Nephron (organoid): ENCODE data around the gene PBX1.

ENCODE experiments used
- H3K27ac Mint-ChIP-seq, 3 experiments: 2 replicates each; pipeline ENCODE4 v1.8.0; 2020; ENCODE audit warnings: mixed read lengths in 3 of 3, mild to moderate bottlenecking in 2 of 3, moderate library complexity in 1 of 3
- H3K27me3 Mint-ChIP-seq: 2 replicates; pipeline ENCODE4 v1.8.0; 2021; ENCODE audit warnings: low read depth, mild to moderate bottlenecking, moderate library complexity, mixed read lengths
- H3K36me3 Mint-ChIP-seq: 2 replicates; pipeline ENCODE4 v1.8.0; 2020; ENCODE audit warnings: low read depth, mixed read lengths
- H3K4me1 Mint-ChIP-seq: 2 replicates; pipeline ENCODE4 v1.8.0; 2020; ENCODE audit warnings: mixed read lengths
- H3K4me3 Mint-ChIP-seq, 3 experiments: 2 replicates each; pipeline ENCODE4 v1.8.0; 2020; ENCODE audit warnings: mild to moderate bottlenecking in 3 of 3, mixed read lengths in 3 of 3, moderate library complexity in 2 of 3
- H3K9me3 Mint-ChIP-seq: 2 replicates; pipeline ENCODE4 v1.8.0; 2020; ENCODE audit warnings: mixed read lengths
- TF ChIP-seq, protein P1 (sequence below), 3 experiments: fragments of 200-600 bp; sonication (generic); IDR thresholded peaks; one replicate each; pipeline ENCODE4 v1.5.0; 2021; ENCODE audit warnings: antibody characterized with exemption in 3 of 3; ENCODE audit not compliant: unreplicated experiment in 3 of 3

The PBX1 gene

DNA sequence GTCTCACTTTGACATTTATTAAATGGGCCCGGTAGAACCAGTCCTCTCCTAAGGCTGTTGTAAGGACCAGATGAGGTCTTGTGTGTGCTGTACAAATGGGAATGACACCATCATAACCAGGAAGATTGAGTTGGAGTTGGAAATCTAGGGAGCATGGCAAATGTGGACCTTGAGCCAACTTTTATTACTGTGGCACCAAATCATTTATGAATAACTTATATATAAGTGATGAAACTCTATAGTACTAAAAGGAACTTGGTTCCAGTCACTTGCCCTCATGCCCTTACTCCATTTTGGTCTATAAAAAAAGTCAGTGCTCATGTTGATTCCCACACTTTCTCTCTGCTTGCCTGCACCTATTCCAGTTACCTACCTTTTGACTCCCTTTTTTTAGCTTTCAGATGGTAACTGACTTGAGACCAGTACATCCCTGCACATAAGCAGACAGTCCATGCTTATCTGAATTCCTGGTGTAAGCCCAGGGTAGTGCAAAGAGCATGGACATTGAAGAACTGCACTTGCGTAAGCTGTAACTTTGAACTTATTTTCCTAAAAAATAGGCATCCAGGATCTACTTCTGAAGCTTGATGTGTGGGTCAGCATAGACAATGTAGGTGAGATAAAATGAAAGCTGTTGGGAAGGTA lies 210.6 kb downstream of the PBX1 start:
- peak overlapping the region; percentile 93 to 98 (median 96) for H3K27ac Mint-ChIP-seq
- no peak overlapping the region for H3K4me3 Mint-ChIP-seq
- H3K27me3 Mint-ChIP-seq: no peaks in the 10 kb centered on the region
- no peaks in the 10 kb centered on the region for H3K9me3 Mint-ChIP-seq
- peaks cover 82% of the 10 kb centered on the region for H3K4me1 Mint-ChIP-seq
- peaks cover 27% of the 10 kb centered on the region for H3K36me3 Mint-ChIP-seq
- TF ChIP-seq, protein P1, sequence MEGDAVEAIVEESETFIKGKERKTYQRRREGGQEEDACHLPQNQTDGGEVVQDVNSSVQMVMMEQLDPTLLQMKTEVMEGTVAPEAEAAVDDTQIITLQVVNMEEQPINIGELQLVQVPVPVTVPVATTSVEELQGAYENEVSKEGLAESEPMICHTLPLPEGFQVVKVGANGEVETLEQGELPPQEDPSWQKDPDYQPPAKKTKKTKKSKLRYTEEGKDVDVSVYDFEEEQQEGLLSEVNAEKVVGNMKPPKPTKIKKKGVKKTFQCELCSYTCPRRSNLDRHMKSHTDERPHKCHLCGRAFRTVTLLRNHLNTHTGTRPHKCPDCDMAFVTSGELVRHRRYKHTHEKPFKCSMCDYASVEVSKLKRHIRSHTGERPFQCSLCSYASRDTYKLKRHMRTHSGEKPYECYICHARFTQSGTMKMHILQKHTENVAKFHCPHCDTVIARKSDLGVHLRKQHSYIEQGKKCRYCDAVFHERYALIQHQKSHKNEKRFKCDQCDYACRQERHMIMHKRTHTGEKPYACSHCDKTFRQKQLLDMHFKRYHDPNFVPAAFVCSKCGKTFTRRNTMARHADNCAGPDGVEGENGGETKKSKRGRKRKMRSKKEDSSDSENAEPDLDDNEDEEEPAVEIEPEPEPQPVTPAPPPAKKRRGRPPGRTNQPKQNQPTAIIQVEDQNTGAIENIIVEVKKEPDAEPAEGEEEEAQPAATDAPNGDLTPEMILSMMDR (IDR thresholded peaks at IDR 0.05; ENCODE audit: unreplicated experiment in 3 of 3): no peak

DNA sequence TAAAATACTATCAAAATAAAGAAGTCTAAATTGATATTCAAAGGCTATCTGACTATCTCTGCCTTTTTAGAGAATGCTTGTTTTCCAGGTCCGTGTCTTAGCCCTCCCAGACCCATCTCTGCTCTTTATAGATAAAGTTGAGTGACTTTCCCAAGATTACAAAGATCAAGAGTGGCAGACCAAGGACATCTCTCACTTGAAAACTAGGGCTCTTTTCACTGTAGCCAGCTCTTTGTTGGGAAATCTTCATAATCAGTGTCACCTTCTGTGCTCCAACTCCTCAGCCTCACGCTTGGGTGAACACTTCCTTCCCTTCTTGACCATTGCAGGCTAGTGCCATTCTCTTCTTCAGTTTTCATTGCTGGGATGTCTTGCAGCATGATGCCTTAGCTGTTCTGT lies 211.1 kb downstream of the PBX1 start:
- Mint-ChIP-seq H3K9me3 (no peaks in the 10 kb centered on the region), H3K36me3 (peaks cover 27% of the 10 kb centered on the region), H3K27me3 (no peaks in the 10 kb centered on the region), H3K4me3 (no peak overlapping the region), H3K4me1 (peaks cover 82% of the 10 kb centered on the region), H3K27ac (peak overlapping the region; percentile 93 to 98 (median 96))
- TF ChIP-seq, protein P1 (IDR thresholded peaks at IDR 0.05; ENCODE audit: unreplicated experiment in 3 of 3): no peak

DNA sequence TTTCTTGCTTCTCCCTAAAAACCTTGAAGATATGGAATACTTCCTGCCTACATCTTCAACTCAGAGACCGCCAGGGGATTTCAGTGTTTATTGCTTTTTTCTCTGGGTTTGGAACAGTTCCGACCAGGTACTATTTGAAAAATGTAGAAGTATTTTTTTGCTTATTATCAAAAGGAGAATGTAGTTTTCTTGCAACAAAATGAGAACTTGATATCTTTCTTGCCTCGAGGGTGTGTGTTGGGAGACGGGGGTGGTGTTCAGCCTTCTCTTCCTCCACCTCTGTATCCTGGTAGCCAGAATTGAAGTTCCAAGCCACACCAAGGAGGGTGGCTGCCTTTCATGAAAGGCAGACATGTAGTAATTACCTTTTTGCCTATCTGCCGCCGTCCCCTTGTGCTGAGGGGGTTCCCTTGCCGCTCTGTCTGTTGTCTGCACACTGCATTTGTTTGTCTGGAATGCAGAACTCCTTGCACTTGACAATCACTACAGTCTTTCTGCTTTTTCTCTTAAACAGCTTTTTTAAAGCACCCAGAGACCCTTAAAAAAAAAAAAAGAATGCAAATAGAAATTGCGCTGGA lies 212.1 kb downstream of the PBX1 start:
- H3K27me3 Mint-ChIP-seq: no peaks in the 10 kb centered on the region
- H3K36me3 Mint-ChIP-seq: peaks cover 24% of the 10 kb centered on the region
- peak overlapping the region; percentile 93 to 98 (median 96) for H3K27ac Mint-ChIP-seq
- no peaks in the 10 kb centered on the region for H3K9me3 Mint-ChIP-seq
- peaks cover 84% of the 10 kb centered on the region for H3K4me1 Mint-ChIP-seq
- peak overlapping the region; percentile 11 to 54 (median 21) for H3K4me3 Mint-ChIP-seq
- TF ChIP-seq, protein P1 (IDR thresholded peaks at IDR 0.05; ENCODE audit: unreplicated experiment in 3 of 3): no peak

DNA sequence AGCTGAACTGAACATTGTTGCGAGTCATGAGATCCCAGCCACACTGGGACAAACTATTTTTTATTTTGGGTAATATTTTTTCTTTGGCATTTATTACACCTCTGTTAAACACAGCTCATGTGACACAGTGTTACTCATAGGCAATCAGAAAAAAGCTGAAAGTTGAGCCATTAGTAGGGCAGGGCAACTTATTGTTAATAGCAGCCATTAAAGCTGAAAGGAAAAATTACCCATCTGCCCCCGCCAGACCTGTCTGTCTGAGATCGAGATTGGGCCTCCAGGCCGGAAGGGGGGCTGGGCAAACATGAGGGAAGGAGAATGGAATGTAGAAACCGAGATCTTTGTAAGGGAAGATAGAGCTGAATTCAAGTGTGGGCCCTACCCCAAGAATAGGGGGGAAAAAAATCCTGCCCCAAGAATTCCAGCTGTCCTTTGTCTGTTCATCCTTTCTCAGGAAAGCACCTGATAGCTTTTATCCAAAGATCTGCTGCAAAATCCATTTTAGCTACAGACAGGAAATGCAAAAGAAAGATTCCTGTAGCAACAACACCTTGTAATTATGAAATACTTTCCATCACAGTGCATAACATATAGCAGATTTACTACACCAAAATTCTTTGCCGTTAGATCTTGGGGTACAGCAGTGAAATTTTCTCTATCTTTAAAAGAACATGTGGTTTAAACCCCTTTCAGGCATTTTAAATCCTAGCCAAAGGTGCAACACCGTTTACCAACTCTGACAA lies 212.8 kb downstream of the PBX1 start:
- Mint-ChIP-seq H3K27ac (peak overlapping the region; percentile 93 to 98 (median 96)), H3K9me3 (no peaks in the 10 kb centered on the region), H3K4me3 (peak overlapping the region; percentile 11 to 54 (median 21)), H3K36me3 (peaks cover 22% of the 10 kb centered on the region), H3K27me3 (no peaks in the 10 kb centered on the region), H3K4me1 (peaks cover 88% of the 10 kb centered on the region)
- TF ChIP-seq, protein P1 (IDR thresholded peaks at IDR 0.05; ENCODE audit: unreplicated experiment in 3 of 3): no peak

DNA sequence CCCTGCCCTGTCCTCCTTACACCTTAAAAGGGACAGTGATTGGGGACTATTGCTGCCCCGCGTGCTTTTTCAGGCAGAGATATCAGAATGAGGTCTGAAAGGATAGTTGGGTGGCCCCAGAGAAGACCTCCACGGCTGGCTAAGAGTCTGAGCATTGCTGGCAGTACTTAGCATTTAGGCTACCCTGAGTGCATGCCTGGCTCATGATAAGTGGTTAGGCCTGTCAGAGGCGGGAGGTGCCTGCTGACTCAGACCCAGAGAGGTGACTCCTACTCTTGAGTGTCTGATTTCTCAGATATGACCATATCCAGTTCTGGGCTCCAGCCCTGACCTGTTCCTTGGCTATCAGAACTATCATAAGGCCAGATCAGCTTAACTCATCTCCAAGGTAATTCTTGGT lies 213.7 kb downstream of the PBX1 start:
- Mint-ChIP-seq H3K27me3 (no peaks in the 10 kb centered on the region), H3K4me1 (peaks cover 86% of the 10 kb centered on the region), H3K4me3 (peak overlapping the region in 1 of 3 experiments; percentile 11), H3K27ac (peak overlapping the region; percentile 93 to 98 (median 96)), H3K9me3 (no peaks in the 10 kb centered on the region), H3K36me3 (peaks cover 22% of the 10 kb centered on the region)
- TF ChIP-seq, protein P1 (IDR thresholded peaks at IDR 0.05; ENCODE audit: unreplicated experiment in 3 of 3): no peak
